HG02588 (cell line): ENCODE measurements around the gene TMOD1.
"Not testable (repeated sequence)": the region's sequence is repeated elsewhere in the genome, so short reads cannot be mapped to it uniquely, and the experiment has no call there.

ENCODE experiments used
- ATAC-seq: cut with Tn5 transposase; IDR thresholded peaks from one replicate; pipeline ENCODE4 v1.9.1; 2021; ENCODE audit warnings: mild to moderate bottlenecking, moderate library complexity; ENCODE audit not compliant: unreplicated experiment

The TMOD1 gene

DNA sequence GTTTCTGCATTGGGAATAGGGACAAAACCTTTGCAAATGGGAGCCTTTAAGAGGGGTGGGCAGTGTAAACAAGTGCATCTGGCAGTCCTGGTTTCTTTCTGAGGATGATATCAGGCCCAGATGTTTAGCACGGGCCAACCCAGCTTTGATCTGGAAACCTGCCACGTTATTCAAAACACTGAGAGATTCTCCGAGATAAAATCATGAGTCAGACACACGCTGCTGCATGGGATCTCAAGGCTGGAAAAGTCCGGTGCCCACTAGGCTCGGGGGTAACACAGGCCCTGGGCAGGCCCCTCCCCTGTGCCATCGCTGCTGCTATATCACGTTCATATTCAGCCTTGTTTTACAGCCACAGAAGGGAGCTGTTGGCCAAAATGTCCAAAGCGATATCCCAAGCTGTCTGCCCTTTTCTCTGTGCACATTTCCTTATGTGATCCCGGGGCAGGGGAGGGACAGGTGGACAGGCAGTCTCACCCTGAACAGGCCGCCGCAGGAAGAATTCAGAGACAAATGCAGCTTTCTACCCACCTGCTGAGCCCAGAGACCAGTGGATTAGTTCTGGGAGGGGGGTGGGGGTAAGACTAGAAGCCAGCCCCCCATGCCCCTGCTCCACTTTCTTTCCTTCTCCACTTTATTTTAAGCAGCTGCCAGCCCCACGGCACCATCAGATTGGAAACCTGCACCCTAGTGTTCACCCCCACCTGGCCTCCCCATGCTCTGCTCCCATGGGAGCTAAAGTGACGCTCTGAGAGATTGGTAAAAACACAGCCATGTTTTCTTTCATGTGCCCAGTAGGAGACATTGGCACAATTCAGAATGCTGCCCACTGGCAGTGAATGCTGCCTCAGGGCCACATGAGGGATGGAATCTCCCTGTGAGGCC, 63.1 kb downstream of the TMOD1 start:
- no peak for ATAC-seq

DNA sequence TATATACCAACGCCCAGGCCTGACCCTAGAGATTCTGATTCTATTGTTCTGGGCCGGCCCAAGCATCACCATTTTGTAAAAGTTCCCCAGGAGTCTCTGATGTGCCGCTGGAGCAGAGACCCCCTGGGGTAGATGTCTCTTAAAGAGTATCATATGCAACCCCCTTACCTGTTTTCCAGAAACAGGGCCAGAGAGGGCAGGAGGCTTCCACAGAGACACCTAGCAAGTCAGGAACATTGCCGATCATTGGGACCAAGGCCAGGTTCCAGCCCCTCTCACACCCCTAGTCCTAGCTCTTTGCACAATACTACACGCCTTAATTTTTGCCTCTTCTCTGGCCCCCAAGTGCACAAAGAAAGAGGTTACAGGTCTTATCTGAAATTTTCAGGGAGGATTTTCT, 63.8 kb downstream of the TMOD1 start:
- ATAC-seq: no peak

DNA sequence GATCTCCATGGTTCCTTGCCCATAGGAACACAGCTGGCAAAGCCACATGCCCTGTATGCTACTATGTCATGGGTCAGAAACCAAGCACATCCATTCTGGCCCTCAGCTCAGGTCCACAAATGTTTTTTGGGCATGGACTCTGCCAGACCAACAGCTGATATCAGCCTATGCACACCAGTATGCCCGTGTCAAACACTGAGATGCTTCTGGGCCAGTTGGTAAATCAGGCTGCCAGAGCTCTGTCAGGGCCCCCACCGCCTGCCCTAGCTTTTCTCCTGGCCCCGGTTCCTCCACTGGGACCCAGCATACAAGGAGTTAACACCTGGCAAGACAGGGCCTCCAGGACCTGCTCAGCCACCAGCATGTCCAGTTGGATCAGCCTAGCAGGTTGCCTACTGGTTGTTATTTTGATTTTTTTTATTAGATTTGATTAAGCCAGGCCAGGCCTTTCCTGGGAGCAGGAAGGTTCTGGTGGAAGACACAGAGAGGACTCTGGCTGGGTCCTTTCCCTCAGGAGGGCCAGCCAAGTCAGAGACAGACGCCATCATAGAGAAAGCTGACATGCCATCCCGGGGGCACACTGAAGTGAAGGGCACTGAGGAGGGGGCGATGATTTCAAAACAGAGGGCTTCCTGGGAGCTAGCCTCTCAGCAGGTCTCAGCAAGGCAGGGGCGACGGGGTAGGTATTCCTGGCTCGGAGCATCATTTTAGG, 65.9 kb downstream of the TMOD1 start:
- ATAC-seq: no peak

DNA sequence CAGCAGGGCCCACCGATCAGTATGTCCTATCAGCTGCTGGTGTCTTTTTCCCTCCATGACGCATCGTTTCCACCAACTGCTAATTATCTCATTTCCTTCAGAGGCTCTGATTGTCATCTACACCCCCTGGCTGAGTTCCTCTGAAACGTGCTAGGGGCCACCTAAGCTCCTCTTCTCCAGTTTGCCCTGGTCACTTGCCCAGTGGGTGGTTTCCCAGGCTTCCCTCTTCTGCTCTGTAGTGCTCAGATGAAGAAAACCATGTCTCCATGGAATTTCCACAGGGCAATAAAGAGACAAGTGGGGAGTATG, 66.4 kb downstream of the TMOD1 start:
- no peak for ATAC-seq

DNA sequence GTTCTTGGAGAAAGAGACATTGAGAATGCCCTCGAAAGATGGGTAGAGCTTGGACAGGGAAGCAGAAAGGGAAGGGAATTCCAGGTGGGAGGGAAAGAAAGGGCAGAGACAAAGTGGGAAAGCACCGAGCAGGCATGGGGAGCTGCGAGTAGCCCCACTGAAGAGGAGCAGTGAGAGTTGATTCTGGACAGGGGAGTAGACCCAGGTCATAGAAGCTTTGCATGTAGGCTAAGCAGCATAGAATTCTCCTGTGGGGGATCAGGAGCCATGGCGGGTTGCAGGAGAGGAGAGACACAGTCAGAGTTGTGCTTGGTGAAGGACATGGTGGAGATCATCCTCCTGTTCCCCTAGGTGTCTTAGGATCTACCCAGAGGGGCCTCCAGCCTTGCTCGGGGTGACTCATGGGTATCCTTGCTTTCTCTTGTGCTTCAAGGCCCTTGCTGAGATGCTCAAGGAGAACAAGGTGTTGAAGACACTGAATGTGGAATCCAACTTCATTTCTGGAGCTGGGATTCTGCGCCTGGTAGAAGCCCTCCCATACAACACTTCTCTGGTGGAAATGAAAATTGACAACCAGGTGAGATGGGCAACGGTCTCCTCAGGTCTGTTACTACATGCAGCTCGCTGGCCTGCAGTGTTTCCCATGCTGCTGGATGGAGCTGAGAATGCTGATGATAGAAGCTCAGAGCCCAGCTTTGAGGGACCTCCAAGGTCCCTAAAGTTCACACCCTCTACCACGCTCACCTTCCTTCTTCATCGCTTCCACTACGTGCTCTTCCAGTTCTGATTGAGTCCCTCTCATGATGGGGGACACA, 67.2 kb downstream of the TMOD1 start:
- no peak for ATAC-seq

DNA sequence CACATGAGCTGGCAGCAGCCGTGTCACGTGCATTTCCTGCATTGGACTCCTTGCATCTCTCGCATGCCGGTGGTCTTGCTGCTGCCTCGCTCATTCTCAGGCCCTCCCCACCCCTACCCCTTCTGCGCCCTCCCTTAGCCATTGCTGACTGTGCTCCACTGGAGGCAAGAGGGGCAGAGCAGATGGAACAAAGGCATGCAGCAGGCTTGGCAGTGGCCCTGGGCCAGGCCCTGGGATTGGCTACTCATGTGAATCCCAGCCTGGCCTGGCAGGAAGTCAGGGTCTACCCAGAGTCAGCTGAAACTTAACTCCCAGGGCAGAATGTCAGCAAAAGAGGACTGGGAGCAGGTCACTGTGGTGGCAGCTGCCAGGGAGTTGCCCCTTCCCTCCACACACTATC, 69.4 kb downstream of the TMOD1 start:
- ATAC-seq: no peak

DNA sequence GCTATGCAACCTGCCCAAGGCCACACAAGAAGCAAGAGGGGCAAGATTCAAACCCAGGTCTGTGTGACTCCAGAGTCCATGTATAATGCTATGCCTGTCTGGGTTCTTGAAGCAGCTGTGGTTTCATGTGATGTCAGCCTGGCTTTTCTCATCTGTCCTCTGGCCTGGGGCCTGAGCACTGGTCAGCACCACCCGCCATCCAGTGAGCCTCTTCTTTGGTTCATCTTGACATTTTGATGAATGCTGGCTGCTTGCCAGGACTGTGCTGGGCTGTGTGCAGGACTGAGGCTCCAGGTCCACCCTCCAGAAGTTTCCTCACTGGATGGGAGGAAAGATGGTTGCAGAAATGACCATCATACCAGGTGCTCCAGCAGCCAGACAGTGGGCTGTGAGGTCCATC, 70.2 kb downstream of the TMOD1 start:
- no peak for ATAC-seq

DNA sequence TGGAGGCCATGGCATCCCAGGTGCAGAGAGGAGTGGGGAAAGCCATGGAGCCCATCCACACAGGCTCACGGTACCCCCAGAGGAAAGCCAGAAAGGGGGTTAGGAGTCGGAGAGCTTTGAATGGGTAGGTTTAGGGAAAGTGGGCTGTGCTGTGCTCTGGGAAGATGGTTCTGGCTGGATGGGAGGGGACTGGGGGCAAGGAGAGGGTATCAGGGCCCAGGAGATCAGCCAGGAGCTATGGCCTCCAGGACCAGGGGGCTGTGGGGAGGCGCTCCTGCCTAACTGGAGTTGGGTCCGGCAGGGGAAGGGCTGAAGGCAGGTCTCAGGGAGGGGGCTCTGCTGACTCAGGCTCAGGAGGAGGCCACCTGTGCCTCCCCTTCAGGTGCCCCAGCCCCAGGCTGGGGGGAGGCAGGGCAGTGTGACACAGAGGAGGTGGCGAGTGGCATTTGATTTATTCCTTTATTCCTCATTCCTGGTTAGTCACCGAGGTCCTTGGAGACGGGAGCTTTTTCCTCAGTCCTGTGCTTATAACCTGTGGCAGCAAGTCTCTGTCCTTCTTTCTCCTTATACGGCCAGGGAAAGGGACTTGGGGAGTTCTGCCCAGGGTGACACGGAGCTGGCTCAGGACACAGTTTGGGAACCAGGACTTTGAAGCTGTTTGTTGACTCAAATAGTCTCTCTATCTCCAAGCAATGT, 70.9 kb downstream of the TMOD1 start:
- ATAC-seq: no peak

DNA sequence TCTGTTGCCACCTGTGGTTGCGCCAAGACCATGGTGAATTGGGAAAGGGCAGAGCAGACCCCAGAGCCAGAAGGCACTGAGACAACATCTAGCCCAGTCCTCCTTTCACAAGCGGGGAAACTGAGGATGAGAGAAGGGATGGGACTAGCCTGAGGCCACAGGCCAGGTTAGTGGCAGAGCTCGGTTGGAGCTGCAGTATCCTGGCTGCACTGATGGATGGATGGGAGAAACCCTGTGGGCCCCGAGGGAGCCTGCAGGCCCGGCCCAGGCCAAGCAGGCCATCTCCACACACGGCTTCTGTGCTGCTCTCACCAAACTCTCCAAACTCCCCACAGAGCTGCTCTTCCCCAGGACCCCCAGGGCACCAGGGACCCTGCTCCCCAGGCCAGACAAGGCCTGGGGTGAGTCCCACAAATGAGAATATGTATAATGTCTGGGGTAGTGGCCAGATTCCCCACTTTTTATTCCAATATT, 71.5 kb downstream of the TMOD1 start:
- ATAC-seq: no peak

DNA sequence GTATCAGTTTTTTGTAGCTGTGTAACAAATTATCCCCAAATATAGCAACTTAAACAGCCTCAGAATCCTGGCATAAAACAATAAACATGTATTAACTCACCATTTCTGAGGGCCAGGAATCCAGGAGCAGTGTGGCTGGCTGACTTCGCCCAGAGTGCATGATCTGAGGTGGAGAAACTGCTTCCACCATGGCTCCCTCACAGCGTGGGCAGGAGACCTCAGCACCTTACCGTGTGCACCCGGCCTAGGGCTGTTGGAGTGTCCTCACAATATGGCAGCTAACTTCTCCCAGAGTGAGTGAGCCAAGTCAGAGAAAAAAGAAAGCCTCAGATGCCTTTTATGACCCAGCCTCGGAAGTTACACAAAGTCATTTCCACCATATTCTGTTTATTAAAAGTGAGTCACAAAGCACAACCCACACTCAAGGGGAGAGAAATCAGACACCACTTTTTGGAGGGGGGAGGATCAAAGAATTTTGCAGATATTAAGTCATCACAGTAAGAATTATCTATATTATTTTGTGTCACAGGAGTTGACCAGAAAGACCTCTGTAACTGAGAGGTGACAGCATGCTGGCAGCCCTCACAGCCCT, 72.1 kb downstream of the TMOD1 start:
- no peak for ATAC-seq

DNA sequence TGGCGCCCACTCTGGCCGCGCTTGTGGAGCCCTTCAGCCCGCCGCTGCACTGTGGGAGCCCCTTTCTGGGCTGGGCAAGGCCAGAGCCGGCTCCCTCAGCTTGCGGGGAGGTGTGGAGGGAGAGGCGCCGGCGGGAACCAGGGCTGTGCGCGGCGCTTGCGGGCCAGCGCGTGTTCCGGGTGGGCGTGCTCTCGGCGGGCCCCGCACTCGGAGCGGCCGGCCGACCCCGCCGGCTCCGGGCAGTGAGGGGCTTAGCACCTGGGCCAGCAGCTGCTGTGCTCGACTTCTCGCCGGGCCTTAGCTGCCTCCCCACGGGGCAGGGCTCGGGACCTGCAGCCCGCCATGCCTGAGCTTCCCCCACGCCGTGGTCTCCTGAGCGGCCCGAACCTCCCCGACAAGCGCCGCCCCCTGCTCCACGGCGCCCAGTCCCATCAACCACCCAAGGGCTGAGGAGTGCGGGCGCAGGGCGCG, 72.7 kb downstream of the TMOD1 start:
- ATAC-seq: not testable (repeated sequence)

DNA sequence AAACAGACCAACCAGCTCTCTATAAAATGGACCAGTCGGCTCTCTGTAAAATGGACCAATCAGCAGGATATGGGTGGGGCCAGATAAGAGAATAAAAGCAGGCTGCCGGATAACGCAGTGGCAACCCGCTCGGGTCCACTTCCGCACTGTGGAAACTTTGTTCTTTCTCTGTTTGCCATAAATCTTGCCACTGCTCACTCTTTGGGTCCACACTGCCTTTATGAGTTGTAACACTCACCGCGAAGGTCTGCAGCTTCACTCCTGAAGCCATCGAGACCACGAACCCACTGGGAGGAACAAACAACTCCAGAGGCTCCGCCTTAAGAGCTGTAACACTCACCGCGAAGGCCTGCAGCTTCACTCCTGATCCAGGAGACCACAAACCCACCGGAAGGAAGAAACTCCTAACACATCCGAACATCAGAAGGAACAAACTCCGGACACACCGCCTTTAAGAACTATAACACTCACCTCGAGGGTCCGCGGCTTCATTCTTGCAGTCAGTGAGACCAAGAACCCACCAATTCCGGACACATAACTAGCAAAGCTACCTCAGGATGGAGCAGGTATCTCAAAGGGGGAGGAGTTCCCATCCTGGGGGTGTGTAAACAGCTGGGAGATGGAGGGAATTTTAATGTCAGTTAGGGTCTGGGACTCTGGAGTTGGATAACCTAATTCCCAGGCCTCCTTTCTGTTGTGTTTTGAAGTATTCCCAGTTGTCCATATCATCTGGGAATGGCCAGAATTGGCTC, 73.6 kb downstream of the TMOD1 start:
- not testable (repeated sequence) for ATAC-seq

DNA sequence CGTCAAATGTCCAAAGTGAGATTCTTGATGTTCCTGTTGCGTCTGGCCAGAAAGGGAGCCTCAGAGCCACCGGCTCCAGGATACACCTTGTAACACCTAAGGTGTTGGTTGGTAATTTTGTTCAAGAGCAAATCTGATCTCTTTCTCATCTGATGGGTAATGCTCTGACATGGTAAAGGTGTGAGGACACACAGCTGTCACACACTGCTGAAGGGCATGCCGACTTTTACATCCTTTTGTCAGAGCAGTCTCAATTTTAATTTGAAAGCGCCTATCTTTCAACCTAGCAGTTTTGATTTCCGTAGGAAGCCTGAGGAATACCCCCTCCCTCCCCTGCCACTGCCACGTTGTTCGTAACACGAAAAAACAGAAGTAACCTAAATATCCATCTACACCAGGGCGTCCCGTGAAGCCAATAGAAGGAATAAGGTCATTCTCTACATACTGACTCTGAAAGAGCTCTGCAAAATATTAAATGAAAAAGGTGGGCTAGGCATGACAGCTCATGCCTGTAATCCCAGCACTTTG, 74.3 kb downstream of the TMOD1 start:
- ATAC-seq: no peak

DNA sequence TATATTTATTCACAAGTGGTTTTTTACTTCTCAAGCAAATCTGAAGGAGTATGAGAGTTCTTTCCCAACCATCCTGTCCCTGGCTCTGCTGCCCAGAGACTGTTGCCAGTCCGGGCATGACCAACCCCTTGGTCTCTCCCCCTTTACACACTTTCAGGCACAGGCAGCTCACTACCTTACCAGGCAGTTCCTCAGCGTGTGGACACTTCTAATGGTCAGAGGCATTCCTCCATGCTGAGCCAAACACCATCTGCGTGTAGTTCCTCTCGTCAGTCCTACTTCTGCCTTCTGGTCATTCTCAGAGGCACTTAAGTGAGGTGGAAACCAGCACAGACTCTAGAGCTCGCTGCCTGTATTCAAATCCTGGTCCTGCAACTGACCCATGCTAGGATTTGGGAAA, 75.6 kb downstream of the TMOD1 start:
- no peak for ATAC-seq

DNA sequence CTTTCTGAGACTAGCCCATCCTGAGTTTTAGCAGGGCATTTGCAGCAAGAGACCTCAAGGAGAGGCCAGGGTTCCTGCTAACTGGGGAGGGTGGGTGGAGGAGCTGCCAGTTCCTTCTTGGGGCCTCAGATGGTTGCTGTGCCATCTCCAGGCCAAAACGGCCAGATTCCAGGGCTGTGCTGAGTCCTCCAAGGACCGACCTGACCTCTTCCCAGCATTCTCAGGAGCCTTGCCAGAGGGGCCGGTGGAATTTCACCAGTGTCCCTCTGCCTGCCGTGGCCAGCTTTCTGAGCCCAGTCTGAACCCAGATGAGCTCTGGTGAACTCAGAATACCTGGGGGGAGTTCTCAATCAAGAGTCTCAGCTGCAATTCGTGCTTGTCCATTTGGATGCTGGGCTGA, 77.4 kb downstream of the TMOD1 start:
- ATAC-seq: no peak

DNA sequence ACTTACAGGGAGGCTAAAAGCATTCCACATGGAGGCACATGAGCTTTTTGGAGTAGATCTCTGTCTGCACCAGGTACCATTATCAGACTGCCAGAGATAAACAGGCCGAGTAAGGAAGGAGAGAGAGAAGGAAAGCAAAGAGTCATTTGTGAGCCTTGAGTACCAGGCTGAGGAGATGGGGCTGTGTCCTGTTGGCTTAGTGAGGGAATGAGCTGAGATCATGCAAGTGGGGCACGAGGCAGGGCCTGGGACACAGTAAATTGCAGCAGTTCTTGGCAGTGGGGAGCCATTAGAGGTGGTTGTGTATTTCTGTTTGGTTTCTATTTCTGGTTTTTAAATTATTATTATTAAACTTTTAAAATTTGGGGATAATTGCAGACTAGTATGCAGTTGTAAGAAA, 78.4 kb downstream of the TMOD1 start:
- ATAC-seq: no peak

DNA sequence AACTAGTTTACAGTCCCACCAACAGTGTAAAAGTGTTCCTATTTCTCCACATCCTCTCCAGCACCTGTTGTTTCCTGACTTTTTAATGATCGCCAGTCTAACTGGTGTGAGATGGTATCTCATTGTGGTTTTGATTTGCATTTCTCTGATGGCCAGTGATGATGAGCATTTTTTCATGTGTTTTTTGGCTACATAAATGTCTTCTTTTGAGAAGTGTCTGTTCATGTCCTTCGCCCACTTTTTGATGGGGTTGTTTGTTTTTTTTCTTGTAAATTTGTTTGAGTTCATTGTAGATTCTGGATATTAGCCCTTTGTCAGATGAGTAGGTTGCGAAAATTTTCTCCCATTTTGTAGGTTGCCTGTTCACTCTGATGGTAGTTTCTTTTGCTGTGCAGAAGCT, 80.1 kb downstream of the TMOD1 start:
- not testable (repeated sequence) for ATAC-seq

DNA sequence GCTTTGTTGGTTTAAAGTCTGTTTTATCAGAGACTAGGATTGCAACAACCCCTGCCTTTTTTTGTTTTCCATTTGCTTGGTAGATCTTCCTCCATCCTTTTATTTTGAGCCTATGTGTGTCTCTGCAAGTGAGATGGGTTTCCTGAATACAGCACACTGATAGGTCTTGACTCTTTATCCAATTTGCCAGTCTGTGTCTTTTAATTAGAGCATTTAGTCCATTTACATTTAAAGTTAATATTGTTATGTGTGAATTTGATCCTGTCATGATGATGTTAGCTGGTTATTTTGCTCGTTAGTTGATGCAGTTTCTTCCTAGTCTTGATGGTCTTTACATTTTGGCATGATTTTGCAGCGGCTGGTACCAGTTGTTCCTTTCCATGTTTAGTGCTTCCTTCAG, 83.3 kb downstream of the TMOD1 start:
- ATAC-seq: not testable (repeated sequence)

DNA sequence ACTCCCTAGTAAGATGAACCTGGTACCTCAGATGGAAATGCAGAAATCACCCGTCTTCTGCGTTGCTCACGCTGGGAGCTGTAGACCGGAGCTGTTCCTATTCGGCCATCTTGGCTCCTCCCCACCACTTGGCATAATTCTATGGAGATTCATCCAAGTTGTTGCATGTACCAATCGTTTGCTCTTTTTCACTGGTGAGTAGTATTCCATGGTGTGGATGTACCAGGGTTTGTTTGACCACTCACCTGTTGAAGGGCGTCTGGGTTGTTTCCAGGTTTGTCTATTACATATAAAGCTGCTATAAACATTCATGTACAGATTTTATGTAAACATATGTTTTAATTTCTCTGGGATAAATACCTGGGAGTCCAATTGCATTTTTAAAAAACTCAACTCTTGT, 85.4 kb downstream of the TMOD1 start:
- not testable (repeated sequence) for ATAC-seq
